ENCODE measurements around the gene DUSP2. TPM values are rescaled to one million over a fixed set of nuclear protein-coding genes. Genes with fewer than 3 reads are reported as not detected.

Gene DUSP2
- total and polyA plus RNA-seq, 2 donors (not counting 1 experiment from before 2014, with no cell fraction given), result 69.8 to 433 TPM

DNA sequence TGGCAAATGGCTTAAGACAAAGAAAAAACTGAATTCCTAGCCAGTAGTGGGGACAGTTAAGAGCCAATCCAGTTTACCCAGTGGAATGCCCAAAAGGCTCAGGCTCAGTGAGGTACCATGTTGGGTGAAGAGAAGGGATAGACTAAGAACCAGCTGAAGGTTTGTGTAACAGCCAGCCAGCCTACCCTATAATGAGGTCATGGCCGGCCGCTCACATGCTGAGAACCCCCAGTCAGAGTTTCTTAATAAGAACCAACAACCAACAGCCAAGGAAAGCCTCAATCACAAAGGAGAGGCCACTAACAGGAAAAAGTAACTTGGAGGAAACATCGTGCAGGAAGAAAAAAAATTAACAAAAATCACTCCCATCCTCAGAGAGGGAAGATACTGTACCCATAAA is 25.4 kb upstream of the DUSP2 start:
- H3K36me3 ChIP-seq (replicated peaks in 1 of 2; ENCODE audit: control extremely low read depth in 1 of 2, control insufficient read depth in 1 of 2, extremely low read depth in 1 of 2, insufficient read depth in 2 of 2, low read length in 1 of 2), result no peaks in the 10 kb centered on the region
- ATAC-seq (ENCODE audit: low read depth) (no peak), DNase-seq (no peak)
- WGBS (ENCODE audit: insufficient coverage), result 100% methylated on average over 3 of the region's 3 CpGs
- H3K4me1 ChIP-seq (ENCODE audit: control insufficient read depth in 2 of 2, insufficient read depth in 2 of 2, low read length in 2 of 2), result peaks cover 0 to 3% of the 10 kb centered on the region in 2 donors
- no peaks in the 10 kb centered on the region for H3K79me2 ChIP-seq (ENCODE audit: control insufficient read depth, insufficient read depth, low read length)
- no peaks in the 10 kb centered on the region for H3K9me3 Mint-ChIP-seq (ENCODE audit: insufficient read depth)
- CTCF ChIA-PET, result interaction anchor here (1.0 to 17.6 kb wide), 2 partner anchors 26 to 94 kb away, joined by 3 to 1065 read pairs; partner anchors contain the start of genes ASTL and DUSP2
- no peak overlapping the region for H3K27ac Mint-ChIP-seq
- H3K4me3 Mint-ChIP-seq, result no peak overlapping the region
- no peaks in the 10 kb centered on the region for H3K27me3 ChIP-seq (replicated peaks in 1 of 4; ENCODE audit: control extremely low read depth in 1 of 4, control insufficient read depth in 3 of 4, insufficient read depth in 4 of 4, low read length in 3 of 4)
- H3K9me3 ChIP-seq (ENCODE audit: control extremely low read depth in 1 of 3, control insufficient read depth in 2 of 3, insufficient read depth in 1 of 3, low read length in 2 of 3), result peaks cover 0 to 3% (median 2%) of the 10 kb centered on the region in 3 donors
- no peak overlapping the region for H3K9ac ChIP-seq (ENCODE audit: low read length)
- POLR2A ChIA-PET, result interaction anchor here (0.5 kb wide), 1 partner anchor 32 kb away, joined by 4 read pairs; no protein-coding TSS in a partner anchor
- no peak overlapping the region for H3K4me2 ChIP-seq (replicated peaks; ENCODE audit: low read depth, low read length, poor library complexity, severe bottlenecking)
- H3K27me3 Mint-ChIP-seq, result no peaks in the 10 kb centered on the region
- intact Hi-C loops (cut with micrococcal nuclease), result no loop called here
- peaks cover 7% of the 10 kb centered on the region for H3K4me1 Mint-ChIP-seq
- no peak overlapping the region for H2AFZ ChIP-seq (ENCODE audit: insufficient read depth, low read depth, low read length, poor library complexity, severe bottlenecking)
- H4K20me1 ChIP-seq (ENCODE audit: control insufficient read depth, insufficient read depth, low read length, poor library complexity, severe bottlenecking), result no peaks in the 10 kb centered on the region
- TF ChIP-seq, protein P1, sequence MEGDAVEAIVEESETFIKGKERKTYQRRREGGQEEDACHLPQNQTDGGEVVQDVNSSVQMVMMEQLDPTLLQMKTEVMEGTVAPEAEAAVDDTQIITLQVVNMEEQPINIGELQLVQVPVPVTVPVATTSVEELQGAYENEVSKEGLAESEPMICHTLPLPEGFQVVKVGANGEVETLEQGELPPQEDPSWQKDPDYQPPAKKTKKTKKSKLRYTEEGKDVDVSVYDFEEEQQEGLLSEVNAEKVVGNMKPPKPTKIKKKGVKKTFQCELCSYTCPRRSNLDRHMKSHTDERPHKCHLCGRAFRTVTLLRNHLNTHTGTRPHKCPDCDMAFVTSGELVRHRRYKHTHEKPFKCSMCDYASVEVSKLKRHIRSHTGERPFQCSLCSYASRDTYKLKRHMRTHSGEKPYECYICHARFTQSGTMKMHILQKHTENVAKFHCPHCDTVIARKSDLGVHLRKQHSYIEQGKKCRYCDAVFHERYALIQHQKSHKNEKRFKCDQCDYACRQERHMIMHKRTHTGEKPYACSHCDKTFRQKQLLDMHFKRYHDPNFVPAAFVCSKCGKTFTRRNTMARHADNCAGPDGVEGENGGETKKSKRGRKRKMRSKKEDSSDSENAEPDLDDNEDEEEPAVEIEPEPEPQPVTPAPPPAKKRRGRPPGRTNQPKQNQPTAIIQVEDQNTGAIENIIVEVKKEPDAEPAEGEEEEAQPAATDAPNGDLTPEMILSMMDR (IDR thresholded peaks at IDR 0.05), result no peak
- no peak for TF ChIP-seq EZH2 (IDR thresholded peaks at IDR 0.05; ENCODE audit: borderline replicate concordance, insufficient read depth, low read depth, low read length, poor library complexity, severe bottlenecking)
- H3K4me3 ChIP-seq (ENCODE audit: control extremely low read depth in 1 of 5, extremely low read depth in 1 of 5, insufficient read depth in 1 of 5, low read depth in 2 of 5, low read length in 4 of 5), result no peak overlapping the region
- H3K27ac ChIP-seq (ENCODE audit: low read length in 2 of 2), result no peak overlapping the region

DNA sequence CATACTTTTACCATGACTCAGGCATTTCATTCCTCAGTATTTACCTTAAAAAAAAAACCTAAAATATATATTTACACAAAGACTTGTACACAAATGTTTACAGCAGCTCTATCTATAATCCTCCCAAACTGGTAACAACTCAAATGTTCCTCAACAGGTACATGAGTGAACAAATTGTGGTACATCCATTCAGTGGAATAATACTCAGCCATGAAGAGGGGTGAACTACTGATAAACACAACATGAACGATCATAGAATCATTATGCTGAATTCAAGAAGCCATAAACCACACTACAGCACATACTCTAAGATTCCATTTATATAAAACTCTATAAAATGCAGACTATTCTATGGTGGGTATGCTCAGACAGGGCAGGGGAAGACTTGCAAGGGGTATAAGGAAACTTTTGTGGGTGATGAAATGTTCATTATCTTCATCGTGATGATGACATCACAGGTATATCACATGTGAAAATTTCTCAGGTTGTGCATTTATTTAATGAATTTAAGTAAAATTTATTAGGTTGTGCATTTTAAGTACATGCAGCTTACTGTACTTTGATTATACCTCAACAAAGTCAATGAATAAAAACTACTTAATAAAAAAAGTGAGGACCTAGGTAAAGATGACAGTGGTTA is 24.7 kb upstream of the DUSP2 start:
- Histone ChIP-seq H3K27ac (ENCODE audit: low read length in 2 of 2) (no peak overlapping the region), H3K9me3 (ENCODE audit: control extremely low read depth in 1 of 3, control insufficient read depth in 2 of 3, insufficient read depth in 1 of 3, low read length in 2 of 3) (peaks cover 0 to 3% (median 2%) of the 10 kb centered on the region in 3 donors), H3K36me3 (replicated peaks in 1 of 2; ENCODE audit: control extremely low read depth in 1 of 2, control insufficient read depth in 1 of 2, extremely low read depth in 1 of 2, insufficient read depth in 2 of 2, low read length in 1 of 2) (no peaks in the 10 kb centered on the region), H3K27me3 (replicated peaks in 1 of 4; ENCODE audit: control extremely low read depth in 1 of 4, control insufficient read depth in 3 of 4, insufficient read depth in 4 of 4, low read length in 3 of 4) (no peaks in the 10 kb centered on the region), H3K4me3 (ENCODE audit: control extremely low read depth in 1 of 5, extremely low read depth in 1 of 5, insufficient read depth in 1 of 5, low read depth in 2 of 5, low read length in 4 of 5) (no peak overlapping the region), H2AFZ (ENCODE audit: insufficient read depth, low read depth, low read length, poor library complexity, severe bottlenecking) (no peak overlapping the region), H3K9ac (ENCODE audit: low read length) (no peak overlapping the region), H3K79me2 (ENCODE audit: control insufficient read depth, insufficient read depth, low read length) (no peaks in the 10 kb centered on the region), H3K4me1 (ENCODE audit: control insufficient read depth in 2 of 2, insufficient read depth in 2 of 2, low read length in 2 of 2) (peaks cover 0 to 9% of the 10 kb centered on the region in 2 donors), H4K20me1 (ENCODE audit: control insufficient read depth, insufficient read depth, low read length, poor library complexity, severe bottlenecking) (no peaks in the 10 kb centered on the region), H3K4me2 (replicated peaks; ENCODE audit: low read depth, low read length, poor library complexity, severe bottlenecking) (no peak overlapping the region)
- no peaks in the 10 kb centered on the region for H3K9me3 Mint-ChIP-seq (ENCODE audit: insufficient read depth)
- DNase-seq (no peak), ATAC-seq (ENCODE audit: low read depth) (no peak)
- no peaks in the 10 kb centered on the region for H3K27me3 Mint-ChIP-seq
- intact Hi-C loops (cut with micrococcal nuclease), result no loop called here
- CTCF ChIA-PET, result interaction anchor here (1.0 to 17.6 kb wide), 2 partner anchors 26 to 95 kb away, joined by 3 to 1065 read pairs; partner anchors contain the start of genes ASTL and DUSP2
- peaks cover 8% of the 10 kb centered on the region for H3K4me1 Mint-ChIP-seq
- H3K4me3 Mint-ChIP-seq, result no peak overlapping the region
- no CpG with 5 or more reads among the region's 2 CpGs for WGBS (ENCODE audit: insufficient coverage)
- POLR2A ChIA-PET, result no interaction called here
- TF ChIP-seq EZH2 (IDR thresholded peaks at IDR 0.05; ENCODE audit: borderline replicate concordance, insufficient read depth, low read depth, low read length, poor library complexity, severe bottlenecking), result no peak
- TF ChIP-seq, protein P1 (IDR thresholded peaks at IDR 0.05), result no peak
- no peak overlapping the region for H3K27ac Mint-ChIP-seq

Measured in B cell (primary cell).